ENCODE measurements around the gene WIZ.

The WIZ gene

GRCh38 chr19:15467734-15468214 lies 18.0 kb upstream of the WIZ start:
- in situ Hi-C loops (cut with MboI; ENCODE audit: low sequenced_read_pairs): no loop called here

- in situ Hi-C loops (cut with MboI; ENCODE audit: low sequenced_read_pairs): no loop called here
Measured at GRCh38 chr19:15466851-15467733, 17.3 kb upstream of the WIZ start.

GRCh38 chr19:15464394-15465385 lies 14.9 kb upstream of the WIZ start, which contains the start of gene RASAL3:
Gene RASAL3 (minus strand): TSS chr19:15464544. CDS start chr19:15464358, 186 bp downstream.
- in situ Hi-C loops (cut with MboI; ENCODE audit: low sequenced_read_pairs): no loop called here

- in situ Hi-C loops (cut with MboI; ENCODE audit: low sequenced_read_pairs): no loop called here
Measured at GRCh38 chr19:15463861-15464371, 14.2 kb upstream of the WIZ start.

DNA sequence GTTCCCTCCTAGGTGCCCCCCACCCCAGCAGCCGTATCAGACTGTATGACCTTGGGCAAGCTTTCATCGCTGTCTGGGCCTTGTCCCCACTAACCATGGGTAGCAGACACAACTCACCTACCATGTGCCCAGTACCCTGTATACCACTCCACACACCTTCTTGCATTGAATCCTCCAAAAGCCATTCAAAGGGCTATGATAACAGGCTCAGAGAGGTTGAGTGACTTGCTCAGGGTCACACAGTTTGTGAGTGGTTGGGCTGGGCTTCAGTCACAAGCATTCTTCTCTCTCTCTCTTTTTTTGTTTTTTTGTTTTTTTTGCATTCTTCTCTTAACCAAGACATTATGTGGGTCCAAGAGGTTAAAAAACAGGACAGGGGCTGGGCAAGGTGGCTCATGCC lies 11.9 kb upstream of the WIZ start:
- in situ Hi-C loops (cut with MboI; ENCODE audit: low sequenced_read_pairs): no loop called here

GRCh38 chr19:15457701-15458484 lies 8.1 kb upstream of the WIZ start:
- in situ Hi-C loops (cut with MboI; ENCODE audit: low sequenced_read_pairs): no loop called here

- in situ Hi-C loops (cut with MboI; ENCODE audit: low sequenced_read_pairs): no loop called here
Measured at GRCh38 chr19:15456871-15457700, 7.3 kb upstream of the WIZ start.

DNA sequence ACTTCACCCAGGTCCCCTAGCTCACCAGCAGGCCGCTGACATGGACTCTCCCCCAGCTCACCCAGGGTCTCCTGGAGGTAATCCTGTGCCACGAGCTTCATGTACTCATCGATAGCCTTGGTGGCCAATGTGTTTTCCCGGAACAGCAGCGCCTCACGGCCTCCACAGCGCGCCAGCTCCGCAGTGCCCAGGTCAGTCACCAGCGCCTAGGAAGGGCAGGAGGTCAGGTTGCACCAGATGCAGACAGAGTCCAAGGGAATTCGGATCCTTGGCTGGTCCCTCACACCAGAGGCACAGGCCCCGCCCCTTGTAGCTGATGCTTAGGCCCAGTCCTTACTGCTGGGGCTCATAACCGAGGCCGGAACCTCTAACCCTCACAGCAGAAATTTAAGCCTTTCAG lies 6.7 kb upstream of the WIZ start:
- in situ Hi-C loops (cut with MboI; ENCODE audit: low sequenced_read_pairs): no loop called here

GRCh38 chr19:15455996-15456395 lies 6.2 kb upstream of the WIZ start:
- in situ Hi-C loops (cut with MboI; ENCODE audit: low sequenced_read_pairs): no loop called here

DNA sequence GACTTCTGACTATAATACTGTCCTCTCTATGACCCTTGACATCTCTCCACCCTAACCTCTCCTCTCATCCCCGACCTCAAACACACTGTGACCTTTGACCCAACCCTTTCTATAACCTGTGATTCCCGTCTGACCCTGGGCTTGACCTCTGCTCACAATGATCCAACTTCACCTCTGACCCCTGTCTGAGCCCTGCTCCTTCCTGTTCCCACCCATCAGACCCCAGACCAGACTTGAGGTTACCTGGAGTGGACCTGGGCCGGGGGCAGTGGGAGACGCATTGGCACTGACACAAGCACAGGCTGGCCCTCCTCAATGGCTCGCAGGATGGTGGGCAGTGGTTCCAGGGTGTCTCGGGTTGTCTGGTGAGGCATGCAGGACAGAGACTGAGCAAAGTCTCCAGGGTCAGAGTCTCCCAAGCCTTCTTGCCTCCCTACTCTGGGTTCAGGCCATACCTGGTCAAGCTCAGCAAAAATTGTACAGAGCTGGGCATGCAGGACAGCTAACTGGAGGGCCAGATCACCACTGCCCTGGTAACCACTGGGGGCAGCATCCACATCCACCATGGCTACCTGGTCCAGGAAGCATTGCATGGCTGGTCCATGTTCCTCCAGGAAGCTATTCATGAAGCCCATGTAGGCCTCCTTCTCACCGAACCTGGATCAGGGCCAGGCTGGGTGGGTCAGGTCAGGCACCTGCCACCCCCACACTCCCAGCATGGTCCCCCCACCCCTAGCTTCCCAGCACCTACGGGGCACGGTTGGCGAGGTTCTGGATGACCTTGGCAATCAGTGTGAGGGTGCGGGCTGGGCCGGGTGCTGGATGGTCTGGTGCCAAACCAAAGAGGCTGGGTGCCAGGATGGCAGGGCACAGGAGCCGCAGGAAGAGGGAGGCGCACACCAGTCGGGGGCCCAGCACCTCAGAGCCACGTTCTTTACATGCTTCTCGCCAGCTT lies 4.4 kb upstream of the WIZ start:
- in situ Hi-C loops (cut with MboI; ENCODE audit: low sequenced_read_pairs): no loop called here

- in situ Hi-C loops (cut with MboI; ENCODE audit: low sequenced_read_pairs): no loop called here
Measured at GRCh38 chr19:15453091-15453578, 3.4 kb upstream of the WIZ start.

DNA sequence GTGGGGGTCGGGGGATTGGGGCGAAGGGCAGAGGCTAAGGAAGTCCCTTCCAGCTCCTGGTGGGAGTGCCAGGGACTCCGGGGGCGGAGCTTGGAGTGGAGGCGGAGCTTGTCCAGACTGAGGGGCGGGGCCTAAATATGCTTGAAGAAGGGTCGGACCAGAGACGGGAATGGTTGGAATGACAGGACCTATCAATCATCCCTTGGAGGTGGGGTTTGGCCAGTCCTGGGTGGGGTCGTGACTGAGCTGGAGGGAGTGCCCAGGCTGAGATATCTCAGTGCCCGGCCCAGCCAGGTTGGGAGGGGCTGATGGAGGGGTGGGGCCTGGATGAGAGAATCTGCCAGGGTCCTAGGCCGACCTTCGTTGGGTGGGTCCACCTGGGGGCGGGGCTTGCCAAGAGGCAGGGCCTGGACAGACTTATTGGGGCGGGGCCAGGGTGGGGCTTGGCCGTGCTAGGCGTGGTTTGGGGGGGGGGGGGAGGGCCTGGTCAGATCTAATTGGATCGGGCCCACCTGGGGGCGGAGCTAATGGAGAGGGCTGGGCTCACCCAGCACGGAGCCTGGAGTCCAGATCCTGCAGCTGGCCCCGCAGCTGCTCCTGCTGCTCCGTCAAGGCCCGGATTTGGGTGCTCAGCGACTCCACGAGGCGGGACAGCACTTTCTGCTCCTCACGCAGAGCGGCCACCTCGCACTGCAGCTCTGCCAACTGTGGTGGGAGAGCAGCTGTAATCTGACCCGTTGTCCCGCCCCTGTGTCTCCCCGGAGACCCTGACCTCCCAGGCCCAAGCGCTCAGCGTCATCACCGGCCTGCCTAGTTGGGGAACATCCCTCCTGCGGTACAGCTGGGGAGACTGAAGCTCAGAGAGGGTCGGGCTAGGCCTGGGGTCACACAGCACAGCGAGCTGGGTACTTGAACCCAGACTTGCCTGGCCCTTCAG lies 2.6 kb upstream of the WIZ start:
- in situ Hi-C loops (cut with MboI; ENCODE audit: low sequenced_read_pairs): no loop called here

DNA sequence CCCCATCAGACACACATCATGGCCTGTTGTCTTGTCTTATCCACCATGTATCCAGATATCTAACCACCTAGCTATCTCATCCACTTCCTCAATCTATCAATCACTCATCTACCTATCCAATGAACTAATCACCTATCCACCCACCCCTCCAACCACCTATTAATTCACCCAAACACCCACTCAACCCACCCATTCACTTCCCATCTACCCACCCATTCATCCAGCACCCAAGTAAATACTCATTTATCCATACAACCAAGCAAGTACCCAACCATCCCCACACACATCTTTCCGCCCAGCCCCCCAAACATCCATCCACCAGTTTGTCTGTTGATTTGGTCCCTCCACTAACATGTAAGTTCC lies 753 bp upstream of the WIZ start:
- in situ Hi-C loops (cut with MboI; ENCODE audit: low sequenced_read_pairs): no loop called here

GRCh38 chr19:15448778-15449619 lies 757 bp downstream of the WIZ start:
- in situ Hi-C loops (cut with MboI; ENCODE audit: low sequenced_read_pairs): no loop called here

GRCh38 chr19:15448044-15448777 lies 1.5 kb downstream of the WIZ start:
- in situ Hi-C loops (cut with MboI; ENCODE audit: low sequenced_read_pairs): no loop called here

DNA sequence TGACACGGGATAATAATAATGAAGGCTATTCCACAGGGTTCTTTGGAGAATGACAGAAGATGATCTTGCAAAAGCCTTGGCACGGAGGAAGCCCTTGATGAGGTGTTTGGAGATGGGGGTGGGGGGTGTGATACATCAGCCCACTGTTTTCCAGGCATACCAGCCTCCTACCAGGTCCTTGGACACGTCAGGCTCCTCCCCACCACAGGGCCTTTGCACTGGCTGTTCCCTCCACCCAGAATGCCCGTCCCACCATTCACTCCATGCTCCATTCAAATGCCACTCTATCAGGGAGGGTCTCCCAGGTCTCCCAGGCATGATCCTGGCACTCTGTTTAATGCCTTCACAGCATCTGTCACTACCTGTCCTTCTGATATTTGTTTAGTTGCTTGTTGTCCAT lies 2.7 kb downstream of the WIZ start:
- in situ Hi-C loops (cut with MboI; ENCODE audit: low sequenced_read_pairs): no loop called here

Measured in hTERT RPE-1 (cell line).